ENCODE results near the gene SKIL.

- TF ChIP-seq CTCF (IDR thresholded peaks at IDR 0.05) (no peak), POLR2A (IDR thresholded peaks at IDR 0.05) (no peak)
These were observed 68.2 kb downstream of the SKIL start for GRCh38 chr3:170425491-170426239.

All from sigmoid colon (tissue), 3 donors.